NCI-H2081 (cell line): ENCODE measurements around the gene TTLL12.

Source experiments
- DNase-seq, 2 experiments: peaks; one replicate each; lab custom pipeline; 2025; lab: John Stamatoyannopoulos, UW

TTLL12 gene

DNA sequence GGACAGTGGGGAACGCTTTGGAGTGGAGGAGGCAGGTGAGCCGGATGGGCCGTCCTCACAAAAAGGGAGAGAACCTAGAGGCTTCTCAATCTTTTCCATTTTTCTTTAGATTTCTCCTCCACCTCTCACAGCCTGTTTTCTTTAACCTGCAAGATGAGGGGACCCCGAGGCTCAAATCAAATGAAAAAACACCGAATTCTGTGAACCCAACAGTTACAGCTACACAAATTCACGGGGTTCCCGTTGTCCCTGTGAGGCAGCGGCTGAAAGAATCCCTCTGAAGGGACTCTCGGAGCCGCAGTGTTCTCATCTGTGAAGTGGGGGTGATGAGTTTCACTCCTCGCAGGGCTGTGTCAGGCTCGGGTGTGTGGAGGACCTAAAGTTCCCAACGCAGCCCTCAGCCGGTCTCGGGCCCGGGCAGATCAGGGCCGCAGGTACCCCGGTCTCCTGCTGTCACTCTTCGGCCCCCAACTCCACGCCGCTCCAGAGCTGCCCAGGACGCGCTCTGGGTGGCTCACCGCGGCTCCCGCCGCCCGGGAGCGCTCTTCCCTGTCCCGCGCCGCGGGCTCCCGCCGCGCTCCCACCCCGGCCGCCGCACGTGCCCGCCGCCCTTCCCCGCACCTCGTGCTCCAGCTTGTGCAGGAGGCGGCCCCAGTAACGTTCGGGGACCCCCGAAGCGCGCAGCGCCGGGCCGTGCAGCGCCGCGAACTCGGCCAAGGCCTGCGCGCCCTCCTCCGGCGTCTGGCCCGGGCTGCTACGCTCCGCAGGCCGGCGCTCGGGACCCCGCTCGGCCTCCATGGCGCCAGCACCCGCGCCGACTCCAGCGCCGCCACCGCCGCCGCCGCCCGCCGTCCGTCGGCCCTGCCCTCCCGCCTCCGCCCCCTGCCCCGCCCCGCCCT is at the start of gene TTLL12:
Gene TTLL12, minus strand, starts transcription at position 863 of the 899 bp plus-strand sequence. Its CDS starts 65 bp downstream, at position 798.
- peak; percentile 7 to 26 for DNase-seq

DNA sequence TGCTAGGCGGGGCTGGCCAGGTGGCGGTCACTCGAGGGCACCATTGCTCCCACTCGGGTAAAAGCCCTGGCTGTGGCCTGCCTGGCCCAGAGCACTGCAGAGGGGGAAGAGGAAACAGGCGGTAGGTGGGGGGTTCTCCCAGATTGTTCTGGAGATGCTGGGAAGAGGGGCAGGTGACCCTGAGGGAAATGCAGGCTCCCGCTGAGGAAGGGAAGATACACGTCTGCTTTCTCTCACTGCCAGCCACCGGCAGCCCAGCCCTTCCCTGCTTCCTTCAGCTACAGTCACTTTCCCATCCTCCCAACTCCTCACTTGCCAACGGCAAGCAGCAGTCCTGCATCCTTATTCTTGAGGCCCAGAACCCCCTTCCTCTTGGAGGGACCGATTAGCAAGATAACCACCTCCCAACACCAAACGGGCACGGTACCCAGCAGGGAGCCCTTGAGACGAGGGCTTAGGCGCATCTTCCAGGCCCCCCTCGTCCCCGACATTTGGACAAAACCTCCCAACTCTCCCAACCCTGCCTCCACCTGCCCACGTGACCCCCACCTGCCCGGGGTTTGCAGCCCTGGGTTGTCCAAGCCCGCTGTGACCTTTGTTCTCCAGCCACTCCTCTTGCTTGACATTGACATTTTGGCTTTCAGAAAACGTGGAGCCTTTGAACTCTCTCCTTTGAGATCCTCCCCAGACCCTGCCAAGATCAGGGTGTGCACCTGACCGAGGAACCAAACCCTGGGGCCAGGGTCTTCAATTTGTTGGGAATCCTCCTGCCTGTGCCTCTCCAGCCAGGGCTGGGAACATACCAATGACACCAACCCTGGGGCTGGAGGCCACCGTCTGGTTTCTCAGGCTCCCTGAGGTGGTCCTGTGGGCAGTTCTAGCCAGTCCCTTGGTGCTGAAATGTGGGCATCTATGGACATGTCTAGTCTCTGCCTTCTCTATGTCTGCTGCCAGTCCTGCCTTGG is 48.8 kb upstream of the TTLL12 start:
- DNase-seq: no peak

DNA sequence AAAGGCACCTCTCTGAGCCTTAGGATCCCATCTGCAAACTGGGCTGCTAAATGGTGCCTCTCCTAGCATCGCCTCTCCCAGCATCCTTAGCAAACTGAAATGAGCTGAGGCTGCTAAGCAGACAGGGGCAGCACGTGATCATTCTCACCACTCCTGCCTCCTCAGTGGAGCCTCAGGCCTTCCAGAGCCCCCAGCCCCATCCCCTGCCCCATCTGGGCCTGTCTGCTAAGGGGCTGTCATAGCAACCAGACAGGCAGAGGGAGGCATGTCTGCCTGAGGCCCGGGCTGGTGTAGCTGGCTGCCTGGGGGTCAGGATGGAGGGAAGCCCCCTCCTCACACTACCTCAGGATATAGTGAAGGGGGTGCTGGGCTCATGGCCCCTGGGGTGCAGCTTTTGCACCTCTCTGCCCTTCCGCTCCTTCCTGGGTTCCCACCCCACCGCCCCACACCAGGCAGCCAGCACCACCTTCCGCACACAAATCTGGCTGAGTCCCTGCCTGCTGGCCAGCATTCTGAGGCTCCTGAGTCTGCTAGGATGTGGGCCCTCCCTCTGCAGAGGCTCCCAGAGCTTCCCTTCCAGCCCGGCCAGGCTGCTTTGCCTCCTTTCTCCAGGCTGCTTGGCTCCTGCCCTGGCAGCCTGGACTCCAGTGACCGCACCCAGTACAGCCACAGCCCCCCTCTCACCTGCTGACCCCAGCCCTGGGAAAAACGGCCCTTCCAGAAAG is 47.5 kb upstream of the TTLL12 start:
- DNase-seq: no peak

DNA sequence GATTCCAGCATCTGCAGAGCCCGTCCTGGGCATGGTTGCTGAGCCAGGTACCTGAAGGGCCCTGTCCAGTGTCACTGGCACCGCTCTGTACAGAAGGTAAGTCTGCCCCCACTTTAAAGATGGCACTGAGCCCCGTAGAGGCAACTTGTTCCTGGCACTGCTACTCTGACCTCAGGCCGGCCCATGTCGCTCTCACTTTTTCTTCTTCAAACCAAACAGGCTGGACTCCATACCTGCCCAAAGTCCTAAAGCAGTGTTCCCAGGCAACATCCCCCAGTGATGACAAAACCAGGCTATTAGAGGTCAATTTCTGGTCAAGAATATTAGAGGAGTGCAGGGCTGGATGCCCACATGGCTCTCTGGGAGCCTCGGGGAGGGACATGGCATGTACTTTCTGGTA is 46.6 kb upstream of the TTLL12 start:
- DNase-seq: no peak

DNA sequence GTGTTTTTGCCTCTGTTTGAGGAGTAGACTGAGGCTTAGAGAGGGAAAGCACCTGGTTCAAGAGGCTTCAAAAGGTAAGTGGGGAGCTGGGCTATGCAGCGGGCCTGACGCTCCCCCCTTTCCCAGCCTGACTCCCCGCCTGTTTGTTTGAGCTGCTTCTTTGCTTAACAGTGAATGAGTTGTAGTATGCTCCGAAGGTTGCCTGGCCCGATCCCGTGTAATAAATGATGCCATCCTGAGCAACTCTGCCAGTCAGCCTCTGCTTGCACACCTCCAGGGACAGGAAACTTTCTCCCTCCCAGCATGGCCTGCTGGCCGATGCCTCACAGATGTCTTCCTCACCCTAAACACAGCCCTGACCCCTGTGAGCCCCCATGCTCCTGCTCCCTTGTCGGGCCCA is 45.5 kb upstream of the TTLL12 start:
- no peak for DNase-seq

DNA sequence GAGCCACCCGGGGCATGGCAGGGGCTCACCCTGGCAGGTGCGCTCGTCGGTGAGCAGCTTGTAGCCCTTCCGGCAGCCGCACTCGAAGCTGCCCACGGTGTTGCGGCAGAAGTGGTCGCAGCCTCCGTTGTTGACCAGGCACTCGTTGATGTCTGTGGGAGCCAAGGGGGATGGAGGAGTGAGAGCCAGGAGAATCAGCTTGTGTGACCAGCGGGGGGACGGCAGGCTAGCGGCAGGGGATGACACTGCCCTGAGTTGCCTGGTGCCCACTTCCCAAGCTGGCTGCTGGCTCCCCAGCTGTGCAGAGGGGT is 44.7 kb upstream of the TTLL12 start:
- DNase-seq: no peak

DNA sequence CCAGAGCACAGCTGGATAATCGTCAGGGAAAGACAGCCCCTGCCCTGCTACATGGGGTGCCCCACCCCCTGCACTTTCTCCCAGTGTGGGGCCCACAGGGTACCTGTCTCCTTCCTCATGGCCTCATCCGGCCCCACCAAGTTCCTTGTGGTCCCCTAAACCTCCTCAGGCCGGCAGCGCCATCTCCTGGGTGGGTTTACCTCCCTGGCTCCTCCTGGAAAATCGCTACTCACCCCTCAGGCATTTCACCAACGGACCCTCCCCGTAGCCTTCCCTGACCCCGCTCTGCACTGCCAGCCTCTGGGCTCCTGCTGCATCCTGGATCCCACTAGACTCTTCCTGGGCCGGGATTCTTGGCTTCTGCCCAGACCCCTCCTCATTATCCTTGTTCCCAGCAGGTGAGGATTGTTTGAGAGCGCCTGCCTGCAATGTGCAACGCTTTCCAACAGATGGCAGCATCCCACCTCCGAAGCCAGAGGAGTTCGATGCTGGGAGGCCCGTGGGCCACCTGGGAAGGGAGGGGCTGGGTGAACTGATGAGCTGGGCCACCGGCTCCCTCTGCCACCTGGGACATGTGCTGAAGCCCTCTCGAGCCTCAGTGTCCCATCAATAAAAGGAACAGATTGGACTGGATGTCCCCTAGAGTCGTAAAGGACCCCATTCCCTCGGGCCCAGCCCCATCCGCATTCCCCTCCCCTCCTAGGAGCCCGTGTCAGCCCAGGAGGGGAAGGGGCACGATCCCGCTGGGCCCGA is 44.2 kb upstream of the TTLL12 start:
- peak; percentile 58 to 70 for DNase-seq

DNA sequence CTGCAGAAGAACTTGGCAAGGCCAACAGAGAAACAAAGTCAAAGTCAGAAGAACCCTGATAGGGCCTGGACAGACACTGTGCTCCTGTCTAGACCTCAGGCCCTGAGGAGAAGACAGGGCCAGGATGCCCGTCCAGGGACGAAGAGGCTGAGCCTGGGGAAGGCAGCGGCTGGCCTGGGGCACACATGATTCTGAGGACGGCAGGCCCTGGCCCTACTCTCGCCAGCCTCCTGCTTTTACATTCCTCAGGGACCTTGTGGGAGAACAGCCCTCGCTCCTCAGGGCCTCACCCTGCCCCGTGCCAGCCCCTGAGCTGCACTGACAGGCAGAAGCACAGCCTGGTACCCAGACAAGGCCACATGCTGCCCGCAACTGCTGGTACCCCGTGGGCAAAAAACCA is 43.6 kb upstream of the TTLL12 start:
- DNase-seq: no peak

DNA sequence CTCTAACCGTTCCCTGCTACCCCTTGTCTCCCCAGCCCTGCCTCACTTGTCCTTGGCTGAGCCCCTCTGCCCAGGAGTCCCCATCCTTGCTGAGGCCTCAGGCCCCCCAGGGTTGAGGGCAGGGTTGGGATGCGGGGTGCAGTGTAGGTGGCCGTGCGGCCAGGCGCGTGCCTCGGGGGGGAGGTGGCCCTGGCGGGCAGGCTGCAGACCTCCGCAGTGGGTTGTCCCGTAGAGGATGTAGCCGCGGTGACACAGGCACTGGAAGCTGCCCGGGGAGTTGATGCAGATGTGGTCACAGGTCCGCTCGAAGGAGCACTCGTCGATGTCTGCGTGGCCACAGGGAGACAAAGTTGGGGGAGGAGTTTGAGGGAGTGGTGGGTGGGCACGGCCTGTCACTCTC is 41.9 kb upstream of the TTLL12 start:
- no peak for DNase-seq

DNA sequence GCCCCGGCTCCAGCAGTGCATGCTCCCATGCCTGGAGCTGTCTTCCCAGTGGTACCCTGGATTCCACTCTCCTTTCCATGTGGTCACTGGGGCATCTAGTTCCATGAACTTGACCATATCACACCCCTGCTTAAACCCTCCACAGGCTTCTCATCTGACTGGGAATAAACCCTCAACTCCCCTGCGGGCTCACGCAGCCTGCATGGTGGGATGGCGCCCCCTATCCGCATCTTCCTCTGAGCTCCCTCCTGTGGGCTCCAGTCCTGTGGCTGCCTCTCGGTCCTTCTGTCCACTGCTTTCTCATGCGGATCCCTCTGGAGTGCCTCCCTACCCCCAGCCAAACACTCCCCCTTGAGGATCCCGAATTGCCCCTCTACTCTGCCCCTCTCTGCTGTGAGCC is 41.4 kb upstream of the TTLL12 start:
- DNase-seq: peak; percentile 12 to 19

DNA sequence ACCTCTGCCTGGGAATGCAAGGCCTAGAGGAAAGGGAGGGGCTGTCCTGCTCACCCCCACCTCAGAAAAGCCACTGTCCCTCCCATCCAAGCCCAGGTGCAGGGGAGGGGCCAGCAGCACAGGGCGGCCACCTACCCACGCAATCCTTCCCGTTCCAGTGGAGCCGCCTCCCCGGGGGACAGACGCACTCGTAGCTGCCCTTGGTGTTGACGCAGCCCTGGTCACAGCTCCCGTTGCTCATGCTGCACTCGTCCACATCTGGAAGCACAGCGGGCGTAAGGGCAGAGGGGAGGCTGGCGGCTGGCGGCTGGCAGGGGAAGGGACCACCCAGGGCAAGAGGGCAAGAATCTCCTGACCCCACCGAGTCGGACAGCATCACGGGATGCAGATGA is 40.3 kb upstream of the TTLL12 start:
- no peak for DNase-seq

DNA sequence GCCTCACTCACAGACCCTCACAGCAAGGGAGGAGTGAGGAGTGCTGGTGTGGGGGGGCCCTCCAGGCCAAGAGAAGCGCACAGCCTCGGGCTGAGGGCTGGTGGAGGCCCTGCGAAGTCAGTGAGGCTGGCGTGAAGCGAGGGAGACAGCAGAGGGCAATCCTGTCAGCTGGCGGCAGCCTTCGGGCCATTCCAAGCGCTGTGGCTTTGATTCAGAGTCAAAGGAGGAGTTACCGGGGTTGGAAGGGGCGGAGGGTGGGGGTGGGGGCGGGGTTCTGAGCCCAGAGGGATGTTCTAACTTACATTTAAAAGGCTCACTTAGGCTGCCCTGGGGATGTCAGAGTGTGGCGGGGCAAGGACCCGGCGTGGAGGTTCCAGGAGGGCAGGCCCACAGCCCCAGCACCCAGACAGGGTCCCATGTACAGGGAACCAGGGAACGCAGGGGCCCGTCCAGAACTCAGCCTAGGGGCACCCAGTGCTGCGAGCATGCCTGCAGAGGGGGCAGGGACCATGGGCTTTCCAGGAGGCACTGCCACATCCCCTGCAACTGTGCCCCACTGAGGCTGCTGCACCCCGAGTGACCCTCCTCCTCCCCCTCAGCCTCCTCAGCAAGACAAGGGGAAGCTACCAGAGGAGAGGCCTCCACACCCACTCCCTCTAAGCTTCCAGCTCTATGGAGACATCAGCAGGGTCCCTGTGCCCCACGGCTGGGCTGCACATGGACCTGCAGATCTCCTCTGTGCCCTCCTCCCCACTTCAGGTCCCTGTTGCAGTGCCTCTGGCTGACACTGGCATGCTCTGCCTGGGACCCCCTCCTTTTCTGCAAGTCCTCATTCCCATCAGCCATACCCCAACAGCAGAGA is 39.7 kb upstream of the TTLL12 start:
- DNase-seq: peak in 1 of 2 experiments; percentile 11

DNA sequence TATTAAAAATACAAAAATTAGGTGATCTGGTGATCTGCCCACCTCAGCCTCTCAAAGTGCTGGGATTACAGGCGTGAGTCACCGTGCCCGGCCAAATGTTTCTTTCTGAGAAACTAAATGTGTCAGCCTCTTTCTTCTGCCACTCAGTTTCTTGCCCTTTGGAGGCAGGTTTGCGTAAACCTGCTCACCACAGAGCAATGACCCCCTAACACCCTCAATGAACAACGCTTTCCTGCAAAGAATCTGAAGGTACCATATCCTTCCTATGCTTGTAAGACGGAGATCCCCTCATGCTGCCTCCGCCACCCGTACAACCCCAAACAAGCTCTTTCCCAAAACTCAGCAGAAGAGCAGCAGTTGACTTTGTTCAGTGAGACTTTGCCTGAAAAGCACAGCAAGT is 38.7 kb upstream of the TTLL12 start:
- DNase-seq: no peak

DNA sequence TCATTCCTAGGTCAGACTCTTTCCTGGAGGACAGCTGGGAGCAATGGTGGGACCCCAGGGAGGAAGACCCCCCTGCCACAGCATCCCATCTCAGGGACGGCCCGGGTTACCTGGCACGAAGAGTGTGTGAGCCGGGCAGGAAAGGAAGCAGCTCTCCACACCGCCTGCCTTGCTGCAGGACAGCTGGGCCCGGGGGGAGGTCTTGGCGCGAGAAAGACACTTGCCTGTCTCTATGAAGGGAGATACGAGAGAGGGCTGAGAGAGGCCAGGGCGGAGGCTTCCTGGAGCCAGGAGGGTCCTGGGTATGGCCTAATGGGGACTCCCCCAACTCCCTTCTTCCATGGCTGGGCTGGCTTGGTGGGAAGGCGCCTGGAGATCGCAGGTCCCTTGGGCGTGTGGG is 36.1 kb upstream of the TTLL12 start:
- no peak for DNase-seq

DNA sequence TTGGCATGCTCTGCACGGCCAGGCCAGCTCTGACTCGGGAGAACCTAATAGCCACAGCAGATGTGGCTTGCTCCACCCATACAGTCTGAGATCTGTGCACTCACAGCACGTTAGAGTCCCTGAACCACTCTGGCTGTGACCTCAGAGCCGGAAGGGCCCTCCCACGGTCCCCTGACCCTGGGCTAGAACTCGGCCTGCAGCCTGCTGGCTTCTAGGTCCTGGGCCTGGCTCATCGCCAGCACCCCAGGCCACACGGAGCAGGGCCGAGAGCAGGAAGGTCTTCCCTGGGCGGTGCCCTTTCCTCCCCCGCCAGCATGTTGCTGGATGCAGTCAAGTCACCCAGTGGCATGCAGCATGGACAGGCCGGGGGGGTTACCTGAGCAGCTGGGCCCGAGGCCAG is 35.3 kb upstream of the TTLL12 start:
- no peak for DNase-seq

DNA sequence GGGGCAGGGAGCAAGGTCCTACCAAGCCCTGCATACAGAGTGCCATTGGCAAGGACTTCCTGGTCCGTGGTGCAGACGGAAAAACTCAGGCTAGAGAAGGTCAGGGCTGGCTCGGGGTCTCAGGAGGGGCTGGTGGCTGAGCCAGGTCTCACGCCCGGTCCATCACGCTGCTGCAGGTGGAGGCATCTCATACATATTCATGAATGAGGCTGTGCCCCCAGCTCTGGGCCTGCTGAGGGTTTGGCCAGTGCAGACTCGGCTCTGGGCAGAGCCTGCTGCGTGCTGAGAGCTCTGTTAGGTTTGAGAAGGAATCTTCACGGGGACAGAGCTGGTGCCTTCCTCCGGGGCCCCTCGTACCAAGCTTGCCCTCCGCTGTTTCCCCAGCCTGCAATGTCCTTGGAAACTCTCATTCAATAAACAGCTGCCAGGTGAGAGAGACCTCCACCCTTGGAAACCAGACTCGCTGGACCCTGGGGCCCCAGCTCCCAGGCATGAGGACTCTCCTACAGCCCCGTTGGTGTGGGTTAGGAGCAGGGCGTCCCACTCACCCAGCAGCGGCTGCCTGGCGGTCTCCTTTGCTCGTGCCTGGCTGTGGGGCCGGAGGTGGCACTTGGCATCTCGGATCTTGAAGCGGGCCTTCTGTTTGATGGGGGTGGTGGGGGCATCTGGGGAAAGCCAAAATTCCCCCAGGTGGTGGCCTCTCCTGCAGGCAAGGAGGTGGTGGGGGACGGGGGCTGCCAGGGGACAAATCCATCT is 33.9 kb upstream of the TTLL12 start:
- no peak for DNase-seq

DNA sequence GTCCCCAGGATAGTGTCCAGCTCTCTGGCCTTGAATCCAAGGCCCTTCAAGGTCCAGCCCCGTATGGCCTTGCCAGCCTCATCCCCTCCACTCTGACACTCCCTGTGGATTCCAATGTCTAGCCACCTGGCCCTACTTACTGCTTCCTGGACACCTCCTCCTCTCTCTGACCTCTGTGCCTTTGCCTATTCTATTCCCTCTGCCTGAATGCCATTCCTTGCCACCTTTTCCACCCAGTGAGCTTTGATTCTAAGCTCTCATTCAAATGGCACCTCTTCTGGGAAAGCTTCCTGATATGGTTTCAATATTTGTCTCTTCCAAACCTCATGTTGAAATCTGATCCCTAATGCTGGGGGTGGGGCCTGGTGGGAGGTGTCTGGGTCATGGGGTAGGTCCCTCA is 31.9 kb upstream of the TTLL12 start:
- DNase-seq: no peak

DNA sequence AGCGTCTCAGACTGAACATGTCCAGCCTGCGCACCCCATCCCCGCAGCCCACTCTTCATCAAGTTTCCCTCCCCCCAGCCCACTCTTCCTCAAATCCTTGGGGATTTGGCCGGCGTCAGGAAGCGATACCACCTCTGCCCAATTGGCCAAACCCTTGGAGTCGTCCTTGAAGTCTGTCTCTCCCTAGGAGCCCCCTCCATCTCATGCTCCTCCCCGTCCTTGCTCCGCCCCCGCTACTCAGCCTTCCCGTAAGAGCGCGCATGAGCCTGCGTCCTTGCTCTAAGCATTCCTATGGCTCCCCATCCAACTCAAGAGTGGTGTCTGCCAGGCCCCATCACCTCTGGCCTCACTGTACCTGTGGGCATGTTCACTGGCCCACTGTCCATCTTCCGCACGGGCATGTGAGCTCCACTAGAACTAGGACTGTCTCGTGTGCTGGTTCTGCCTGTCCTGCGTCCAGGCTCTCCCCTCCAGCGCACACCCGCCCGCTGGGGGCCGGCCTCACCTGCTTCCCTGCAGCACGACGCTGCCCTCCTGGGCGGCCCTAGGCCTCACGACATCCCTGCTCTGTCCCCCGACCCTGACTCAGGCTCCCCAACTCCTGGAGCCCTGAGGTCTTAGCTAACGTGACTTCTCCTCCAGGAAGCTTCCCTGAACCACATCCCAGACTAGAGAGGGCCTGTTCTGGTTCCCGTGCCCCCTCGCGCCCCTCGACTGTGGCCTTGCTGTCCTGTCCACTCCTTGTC is 30.5 kb upstream of the TTLL12 start:
- DNase-seq: no peak

DNA sequence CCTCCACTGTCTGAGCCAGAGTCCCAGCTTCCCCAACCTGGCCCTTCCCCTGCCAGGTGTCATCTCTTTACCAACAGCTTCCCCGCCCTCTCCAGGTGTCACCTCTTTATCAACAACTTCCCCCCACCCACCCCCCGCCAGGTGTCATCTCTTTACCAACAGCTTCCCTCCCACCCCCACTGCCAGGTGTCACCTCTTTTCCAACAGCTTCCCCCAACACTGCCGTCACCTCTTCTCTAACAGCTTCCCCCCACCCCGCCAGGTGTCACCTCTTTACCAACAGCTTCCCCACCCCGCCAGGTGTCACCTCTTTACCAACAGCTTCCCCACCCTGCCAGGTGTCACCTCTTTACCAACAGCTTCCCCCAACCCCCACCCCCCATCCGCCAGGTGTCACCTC is 29.8 kb upstream of the TTLL12 start:
- peak; percentile 1 to 4 for DNase-seq
